ENCODE measurements around the gene TTLL5.

The TTLL5 gene

DNA sequence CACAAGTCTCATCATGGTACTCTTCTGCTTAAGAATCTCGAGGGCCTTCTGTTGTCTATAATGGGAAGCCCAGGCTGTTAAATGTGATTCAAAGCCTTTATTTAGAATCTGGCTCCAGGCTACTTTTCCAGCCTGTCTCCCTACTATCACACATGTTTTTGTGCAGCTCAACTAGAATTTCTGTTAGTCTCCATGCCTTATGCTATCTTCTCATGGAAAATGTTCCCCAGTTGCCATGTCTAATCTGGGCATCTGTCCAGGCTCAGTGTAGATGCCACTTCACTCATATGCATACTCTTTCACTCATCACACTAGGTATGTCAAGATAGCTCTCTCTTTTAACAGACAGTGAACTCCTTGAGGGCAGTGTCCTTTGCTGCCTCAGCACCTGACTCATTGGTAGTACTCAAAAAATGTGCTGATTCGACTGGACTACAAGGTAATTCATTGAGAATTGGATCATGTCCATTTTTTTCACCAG, 145.3 kb downstream of the TTLL5 start:
- no peak for DNase-seq

DNA sequence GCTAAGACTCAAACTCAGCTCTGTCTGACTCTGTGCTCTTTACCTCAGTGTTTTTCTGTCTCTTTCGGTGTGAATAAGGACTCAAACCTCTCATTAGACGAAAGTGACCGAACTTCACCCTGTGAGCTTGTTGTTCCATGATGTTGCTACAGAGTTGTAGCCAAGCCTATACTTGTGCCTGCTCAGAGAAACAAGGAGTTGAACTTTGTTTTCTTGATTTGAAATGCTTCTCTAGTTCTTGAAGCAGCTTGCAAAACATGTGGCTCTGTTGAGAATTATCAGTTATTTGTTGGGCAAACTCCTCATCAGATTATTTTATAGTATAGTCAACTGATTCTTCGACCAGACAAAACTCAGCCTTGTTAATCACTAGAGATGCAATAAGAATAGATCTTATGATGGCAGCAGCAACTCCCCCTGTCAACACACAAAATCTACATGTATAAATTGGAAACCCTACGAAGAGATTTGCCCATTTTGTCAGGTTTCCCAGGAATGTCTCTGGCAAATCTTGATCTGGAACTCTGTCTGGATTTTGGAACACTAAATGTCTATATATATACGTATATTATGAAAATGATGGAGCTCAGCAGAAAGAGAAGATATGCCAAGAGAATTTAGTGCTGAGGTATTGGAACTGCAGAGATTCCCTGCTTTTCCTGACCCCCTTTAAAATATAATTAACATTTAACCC, 146.8 kb downstream of the TTLL5 start:
- no peak for DNase-seq

DNA sequence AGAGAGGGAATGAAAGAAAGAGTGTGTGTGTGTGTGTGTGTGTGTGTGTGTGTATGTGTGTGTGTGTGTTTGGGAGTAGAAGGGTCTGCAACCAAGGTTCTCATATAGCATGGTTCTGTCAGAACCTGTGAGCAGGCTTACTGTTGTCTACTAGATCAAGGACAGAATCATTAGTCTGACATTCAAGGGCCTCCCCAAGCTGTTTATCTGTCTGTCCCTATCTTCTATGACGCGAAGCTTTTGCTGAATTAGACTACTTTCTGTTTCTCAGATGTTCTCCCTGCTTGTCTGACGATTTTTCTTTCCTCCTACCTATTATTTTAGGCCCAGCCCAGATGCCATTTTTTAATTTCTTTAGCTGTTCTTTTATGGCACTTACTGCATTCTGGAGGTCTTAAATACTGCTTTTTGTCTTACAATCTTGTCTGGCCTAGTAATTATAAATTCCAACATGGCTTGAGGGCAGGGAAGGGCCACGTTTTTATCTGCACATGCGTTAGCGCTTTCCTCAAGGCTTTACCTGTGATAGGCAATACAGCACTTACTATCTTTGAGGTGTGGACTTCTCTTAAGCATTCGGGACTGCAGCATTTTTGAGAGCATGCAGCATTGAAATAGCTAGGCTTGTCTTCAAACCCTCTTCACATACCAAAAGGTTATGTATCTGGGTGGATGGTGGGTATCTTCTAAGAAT, 150.2 kb downstream of the TTLL5 start:
- no peak for DNase-seq

DNA sequence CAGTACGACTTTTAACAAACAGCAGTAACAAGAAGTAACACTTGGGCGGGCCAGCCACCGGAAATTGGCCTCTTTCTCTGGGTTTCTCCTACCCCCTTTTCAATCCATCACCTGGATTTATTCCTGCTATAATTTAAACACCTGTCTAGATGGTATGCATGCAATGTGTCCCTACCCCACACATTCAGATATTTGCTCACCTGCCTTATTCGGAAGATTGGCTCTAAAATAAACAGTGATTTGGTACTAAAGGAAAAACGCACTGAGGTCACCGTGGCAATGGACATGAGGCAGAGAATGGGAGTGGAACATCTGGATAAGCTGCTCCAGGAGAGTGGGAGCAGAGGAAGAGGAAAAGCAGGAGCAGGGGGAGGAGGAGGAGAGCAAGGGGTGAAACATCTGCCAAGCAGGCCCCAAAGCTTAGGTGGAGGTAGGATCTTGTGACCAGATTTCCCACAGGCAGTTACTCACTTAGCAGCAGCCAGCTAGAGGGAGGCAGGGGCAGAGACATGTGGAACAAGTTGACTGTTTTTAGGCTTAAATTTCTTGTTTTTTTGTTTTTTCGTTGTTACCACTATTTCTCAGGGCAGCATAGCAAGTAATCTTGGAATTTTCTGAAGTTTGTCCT, 150.9 kb downstream of the TTLL5 start:
- no peak for DNase-seq

DNA sequence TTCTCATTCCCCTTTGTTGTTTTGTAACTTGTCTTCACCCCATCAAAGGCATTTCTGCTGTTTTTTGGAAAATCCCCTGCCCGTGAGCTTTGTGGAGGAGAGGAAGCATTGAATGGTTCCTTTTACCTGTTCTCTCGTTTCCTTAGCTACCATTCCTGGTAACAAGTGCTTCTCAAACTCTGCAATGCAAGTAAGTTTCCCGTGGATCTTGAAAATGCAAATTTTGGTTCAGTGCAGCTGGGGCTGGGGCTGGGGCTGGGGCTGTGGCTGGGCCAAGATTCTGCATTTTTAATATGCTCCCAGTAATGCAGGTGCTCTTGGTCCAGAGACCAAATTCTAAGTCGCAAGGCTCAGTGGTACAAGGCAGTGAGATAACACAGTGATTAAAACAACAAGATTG, 151.6 kb downstream of the TTLL5 start:
- no peak for DNase-seq

DNA sequence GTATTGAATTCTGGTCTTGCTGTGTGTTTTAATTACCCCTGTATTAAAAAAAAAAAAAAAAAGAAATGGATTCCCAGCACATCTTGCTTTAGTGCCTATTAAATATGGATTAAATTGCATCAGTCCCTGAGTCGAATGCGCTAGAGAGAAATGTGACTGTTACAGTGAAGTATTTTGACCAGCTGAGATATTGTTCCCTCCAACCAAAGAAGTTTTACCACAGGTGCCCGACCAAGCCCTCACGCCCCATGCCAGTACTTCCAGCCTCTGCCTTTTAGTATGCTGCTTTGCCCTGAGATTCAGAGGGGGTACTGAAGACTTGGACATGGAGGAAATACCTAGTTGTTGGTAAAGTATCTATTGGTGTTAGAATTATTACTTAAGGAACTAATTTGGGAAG, 159.7 kb downstream of the TTLL5 start:
- DNase-seq = no peak

DNA sequence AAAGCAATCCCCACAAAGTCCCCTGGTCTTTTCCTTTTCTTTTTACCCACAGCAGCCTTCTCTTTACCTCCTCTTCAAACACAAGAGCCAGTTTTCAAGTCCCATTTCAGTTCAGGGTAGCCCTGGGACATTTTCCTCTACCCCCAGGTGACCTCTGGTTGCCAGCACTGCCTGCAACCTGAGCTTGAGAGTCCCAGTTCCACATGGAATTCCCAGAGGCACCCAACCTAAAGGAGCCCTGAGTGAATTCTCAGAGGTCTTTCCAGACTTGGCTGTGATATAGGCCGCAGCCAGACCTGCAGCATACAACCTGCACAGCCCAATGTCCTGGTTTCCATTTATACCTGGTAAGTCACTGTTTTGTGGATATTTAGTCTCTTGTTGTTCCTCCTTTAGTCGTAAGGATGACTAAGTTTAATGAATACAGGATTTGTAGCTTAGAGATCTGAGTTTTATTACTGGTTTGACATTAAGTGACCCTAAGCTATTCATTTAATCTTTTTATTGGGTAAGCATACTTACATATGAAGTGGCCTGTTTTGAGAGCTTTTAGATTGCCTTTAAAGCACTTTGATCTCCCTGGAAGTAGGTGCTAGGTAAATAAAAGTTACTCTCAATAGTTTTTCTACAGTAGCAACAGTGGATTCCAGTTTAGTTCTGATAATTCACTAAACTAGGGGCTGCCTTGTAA, 160.9 kb downstream of the TTLL5 start:
- DNase-seq = no peak

DNA sequence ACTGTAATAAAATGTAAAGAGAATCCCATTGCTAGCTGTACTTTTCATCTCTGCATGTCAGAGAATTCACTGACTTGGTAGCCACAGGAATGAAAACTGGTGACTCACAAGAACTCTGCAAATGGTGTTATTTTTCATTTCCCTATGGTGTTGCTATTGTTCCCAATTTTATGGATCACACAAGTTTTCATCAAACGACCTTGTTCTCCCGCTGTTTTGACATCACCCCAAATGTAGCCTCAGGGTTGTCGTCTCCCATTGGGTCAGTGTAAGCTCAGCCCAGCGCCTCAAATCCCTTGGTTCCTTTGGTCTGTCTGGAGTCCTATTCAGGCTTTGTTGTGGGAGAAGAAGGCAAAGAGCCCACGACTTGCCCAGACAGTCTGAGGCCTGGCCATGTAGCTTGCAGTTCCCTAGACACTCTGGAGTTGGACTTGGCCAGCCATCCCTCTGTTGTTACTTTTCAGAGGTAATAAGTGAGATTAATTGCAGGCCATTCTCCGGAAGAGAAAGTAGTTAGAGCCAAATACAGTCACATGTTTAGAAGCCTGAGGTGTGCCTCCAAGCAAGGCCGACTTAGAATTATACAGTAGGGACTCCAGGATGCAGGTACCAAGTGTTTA, 161.6 kb downstream of the TTLL5 start:
- no peak for DNase-seq

DNA sequence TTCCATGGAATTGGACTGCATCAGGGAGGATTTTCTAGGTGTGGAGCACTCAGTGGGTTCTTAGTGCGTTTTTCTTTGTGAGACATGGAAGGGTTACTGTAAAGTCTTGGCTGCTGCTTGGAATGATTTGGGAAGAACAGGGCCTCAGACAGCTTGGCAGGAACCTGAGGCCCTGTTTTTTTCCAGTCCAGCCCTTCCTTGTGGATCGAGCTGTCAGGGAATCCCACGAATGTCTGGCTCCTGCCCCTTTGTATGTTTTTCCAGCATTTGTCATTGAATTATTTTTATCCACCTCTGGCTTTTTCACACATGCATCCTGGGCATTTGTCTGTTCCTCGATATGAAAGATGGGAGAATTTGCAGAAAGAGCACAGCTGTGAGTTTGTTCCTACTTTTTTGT, 162.3 kb downstream of the TTLL5 start:
- DNase-seq = no peak

DNA sequence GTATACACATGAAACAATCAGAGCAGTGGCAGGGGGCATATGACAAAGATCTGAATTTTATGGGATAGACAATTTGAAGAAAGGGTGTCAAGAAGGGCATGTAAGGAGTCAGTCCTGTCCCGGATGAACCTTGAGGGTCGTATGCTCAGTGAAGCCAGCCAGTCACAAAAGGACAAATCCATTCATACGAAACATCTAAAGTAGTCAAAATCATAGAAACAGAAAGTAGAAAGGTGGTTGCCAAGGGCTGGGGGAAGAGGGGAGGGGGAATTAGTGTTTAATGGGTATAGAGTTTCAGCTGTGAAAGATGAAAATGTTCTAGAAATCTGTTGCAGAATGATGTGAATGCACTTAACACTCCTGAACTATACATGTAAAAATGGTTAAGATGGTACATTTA, 163.3 kb downstream of the TTLL5 start:
- no peak for DNase-seq

DNA sequence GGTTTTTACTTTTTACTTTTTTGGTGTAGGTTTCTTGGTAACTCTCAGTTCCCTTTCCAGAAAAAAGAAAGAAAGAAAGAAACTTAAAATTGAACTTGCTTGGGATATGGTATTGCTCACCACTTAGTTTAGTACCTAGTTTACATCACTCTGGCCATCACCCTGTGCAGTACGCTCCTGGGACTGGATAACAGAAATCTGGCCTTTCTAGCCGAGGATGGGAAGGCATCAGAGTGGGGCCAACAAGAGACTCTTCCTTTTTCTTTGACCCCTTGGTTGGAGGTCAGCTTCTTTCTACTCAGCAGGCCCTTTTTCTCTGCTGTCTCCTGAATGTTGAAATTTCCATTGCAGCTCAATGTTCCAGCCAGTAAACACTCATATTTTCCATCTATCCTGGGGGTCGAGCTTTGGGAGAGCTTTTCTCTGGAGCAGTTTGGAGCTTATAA, 164.1 kb downstream of the TTLL5 start:
- no peak for DNase-seq

DNA sequence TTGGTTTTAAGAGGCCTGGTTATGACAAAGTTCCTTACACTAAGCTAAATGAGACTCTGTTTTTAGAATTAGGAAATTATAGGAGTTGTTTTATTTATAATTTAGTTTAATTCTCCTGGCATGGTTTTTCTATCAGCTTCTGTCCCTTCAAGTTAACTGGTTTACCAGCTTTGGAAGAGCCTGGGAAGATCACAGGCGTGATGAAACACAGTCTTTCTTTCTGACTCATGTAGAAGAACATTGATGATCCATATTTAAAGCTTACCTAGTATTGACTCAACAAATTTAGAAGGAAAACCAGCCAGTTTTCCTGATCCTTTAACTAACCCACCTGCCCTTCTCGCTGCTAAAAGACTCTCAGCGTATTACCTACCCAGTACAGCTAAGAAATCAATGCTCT, 165.6 kb downstream of the TTLL5 start:
- no peak for DNase-seq

DNA sequence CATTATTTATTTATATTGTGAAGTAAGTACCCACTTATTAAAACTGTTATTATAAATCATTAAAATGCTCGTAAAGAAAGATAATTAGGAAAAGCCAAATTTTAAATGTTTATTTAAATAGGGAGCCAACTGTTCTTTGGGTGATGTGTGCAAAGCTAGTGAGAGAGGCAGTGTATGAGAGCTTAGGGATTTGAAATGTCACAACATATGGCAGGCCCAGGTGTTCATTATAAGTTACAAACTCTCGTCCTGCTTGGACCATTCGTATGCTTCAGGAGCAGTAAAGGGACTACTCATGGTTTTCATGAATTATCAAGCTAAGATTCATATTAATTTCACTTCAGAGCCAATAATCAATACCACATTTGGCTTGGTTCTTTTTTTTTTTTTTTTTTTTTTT, 166.3 kb downstream of the TTLL5 start:
- no peak for DNase-seq

DNA sequence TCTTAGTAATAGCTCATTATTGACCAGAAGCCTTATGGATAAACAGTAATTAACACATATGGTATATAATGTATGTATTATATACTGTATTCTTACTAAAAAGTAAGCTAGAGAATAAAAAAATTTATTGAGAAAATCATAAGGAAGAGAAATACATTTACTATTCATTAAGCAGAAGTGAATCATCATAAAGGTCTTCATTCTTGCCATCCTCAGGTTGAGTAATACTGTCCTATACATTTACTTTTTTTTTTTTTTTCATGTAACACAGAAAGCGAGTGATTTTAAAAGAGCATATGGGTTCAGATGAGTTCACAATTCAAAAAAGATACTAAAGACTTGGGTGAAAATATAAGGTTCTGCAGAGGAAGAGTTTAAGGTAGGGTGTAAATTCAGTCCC, 168.3 kb downstream of the TTLL5 start:
- no peak for DNase-seq

DNA sequence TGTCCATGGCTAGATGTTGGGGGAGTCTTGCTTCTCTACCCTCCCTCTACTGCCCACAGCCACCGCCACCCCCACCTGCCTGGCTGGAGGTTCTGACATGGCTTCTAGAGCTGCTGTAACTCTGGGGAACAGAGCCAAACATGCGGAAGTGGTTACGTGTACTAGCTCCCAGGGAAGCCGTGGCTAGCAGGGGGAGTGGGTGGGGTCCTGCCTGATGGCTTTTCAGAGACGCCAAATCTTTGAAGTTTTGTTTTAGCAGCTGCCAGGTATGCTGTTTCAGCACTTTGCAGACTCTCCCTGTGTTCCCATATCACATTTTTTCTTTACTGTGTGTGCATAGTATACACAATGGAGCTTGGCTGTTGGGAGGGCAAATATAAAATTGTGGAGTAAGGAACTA, 170.4 kb downstream of the TTLL5 start:
- peak; percentile 46 for DNase-seq

DNA sequence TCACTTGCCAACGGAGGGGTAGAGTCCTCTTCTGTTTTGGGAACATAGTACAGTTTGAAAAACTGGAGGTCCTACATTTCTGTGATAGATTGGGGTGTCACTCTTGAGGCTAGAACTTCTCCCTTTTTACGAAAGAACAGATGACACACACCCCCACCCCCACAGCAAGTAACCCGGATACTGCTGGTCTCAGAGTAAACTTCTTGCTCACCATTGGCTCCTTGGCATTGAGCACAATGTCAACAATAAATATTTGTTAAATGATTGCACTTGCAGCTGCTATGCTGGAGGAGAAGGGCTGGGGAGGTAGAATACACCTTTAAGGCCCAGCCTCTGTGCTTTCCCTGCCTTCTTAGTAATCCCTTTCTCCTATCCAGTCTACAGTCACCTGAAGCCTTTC, 170.9 kb downstream of the TTLL5 start:
- DNase-seq = no peak

DNA sequence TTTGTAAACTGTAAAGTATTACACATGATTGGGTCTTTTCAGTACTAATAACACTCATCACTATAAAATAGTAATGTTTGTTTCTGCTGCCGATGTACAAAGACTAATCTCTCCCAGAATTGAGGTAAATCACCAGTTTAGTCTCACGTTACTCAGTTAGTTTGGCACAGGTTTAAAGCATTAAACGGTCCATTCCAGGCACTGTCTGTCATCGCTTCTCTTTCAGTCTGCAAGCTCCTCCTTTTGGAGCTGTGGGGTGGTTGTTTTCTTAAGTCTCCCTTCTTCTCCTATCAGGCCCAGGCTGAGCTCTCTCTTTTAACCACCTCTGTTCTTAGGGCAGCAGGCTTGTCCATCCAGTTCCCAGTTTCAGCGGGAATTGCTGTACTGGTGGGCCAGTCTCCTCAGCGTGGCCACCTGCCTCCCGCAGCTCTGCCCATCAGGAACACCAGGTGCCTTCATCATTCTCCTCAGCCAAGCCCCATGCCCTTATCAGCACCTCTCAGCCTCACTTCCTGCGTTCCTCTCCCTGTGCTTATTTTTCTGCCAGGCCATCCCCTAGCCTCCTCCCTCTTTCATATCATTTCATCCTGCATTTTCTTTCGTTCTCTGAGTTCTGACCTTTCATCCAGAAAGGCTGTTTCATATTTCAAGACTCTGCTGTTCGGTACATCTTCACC, 171.7 kb downstream of the TTLL5 start:
- no peak for DNase-seq

DNA sequence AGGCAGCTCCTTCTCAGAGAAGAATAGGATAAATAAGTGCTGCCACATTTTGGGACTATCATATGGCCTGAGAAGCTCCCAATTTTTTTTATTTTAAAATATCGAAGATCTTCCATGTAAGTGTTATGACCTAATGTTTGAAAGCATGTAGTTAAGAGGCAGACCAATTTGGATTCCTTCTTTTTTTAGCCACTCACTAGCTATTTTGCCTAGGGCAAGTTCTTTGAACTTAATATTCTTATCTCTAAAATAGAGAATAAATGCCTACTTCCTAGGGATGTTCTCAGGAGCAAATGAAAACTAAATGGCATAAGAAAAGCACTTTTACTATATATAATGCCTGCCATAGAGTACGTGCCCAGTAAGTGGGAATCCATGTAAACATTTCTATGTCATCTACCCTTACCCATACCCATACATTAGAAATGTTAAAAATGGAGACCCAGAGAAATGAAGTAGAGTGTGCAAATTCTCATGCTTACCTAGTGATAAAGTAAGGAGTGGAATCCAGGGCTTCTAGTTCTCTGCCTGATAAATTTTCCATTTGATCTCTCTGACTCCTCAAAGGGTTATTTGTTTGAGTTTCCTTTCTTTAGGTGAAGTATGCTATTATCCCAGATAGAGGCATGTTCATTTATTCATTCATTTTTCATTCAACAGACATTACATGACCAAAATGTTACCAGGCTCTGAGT, 172.4 kb downstream of the TTLL5 start:
- DNase-seq = no peak

DNA sequence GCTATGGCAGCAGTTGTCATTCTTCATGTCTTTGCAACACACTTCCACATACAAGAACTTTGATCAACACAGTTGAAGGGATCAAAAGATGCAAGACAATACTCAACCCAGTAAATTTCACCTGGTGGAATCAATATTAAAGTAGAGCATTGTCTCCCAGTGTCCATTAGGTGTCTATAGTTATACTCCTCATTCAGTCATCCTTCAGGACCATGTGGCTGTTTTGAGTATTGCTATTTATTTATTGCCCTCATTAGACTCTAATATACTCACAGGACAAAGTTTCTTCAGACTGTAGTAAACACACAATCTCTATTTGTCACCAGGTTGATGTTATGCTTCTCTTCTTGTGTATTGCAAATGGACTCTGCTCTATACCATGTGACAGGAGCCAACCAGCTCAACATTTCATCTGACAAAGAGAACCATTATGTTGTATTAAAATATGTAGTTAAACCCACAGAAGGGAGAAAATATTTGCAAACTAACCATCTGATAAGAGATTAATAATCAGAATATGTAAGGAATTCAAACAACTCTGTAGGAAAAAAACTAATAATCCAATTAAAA, 174.2 kb downstream of the TTLL5 start:
- no peak for DNase-seq

DNA sequence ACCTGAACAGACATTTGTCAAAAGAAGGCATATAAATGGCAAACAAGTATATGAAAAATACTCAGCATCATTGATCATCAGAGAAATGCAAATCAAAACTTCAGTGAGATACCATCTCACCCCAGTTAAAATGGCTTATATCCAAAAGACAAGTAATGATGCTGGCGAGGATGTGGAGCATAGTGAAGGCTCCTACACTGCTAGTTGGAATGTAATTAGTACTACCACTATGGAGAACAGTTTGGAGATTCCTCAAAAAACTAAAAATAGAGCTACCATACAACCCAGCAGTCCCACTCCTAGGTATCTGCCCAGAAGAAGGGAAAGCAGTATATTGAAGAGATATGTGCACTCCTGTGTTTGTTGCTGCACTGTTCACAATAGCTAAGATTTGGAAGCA, 174.7 kb downstream of the TTLL5 start:
- no peak for DNase-seq

DNA sequence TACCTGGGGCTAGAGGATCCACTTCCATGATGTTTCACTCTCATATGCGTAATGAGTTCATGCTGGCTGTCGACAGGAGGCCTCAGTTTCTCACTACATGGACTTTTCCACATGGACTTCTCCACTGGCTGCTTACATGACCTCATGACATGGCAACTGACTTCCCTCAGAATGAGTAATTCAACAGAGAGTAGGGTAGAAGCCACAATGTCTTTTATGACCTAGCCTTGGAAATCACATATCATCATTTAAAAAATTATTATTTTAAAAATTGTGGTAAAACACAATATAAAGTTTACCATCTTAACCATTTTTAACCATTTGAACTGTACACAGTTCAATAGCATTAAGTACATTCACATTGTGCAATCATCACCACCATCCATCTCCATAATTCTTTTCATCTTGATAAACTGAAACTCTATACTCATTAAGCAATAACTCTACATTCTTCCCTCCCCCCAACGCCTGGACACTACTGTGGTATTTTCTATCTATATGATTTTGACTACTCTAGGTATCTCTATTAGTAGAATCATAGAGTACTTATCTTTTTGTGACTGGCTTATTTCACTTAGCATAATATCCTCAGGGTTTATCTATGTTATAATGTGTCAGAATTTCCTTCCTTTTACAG, 176.2 kb downstream of the TTLL5 start:
- DNase-seq = no peak

Measured in central memory CD4-positive, alpha-beta T cell (primary cell).